GM12878 (cell line): ENCODE data around the gene TREML1. TPM values are rescaled to one million over a fixed set of nuclear protein-coding genes. Genes with fewer than 3 reads are reported as not detected.

Experiments used
- NFYB ChIP-seq: IDR thresholded peaks from 2 replicates; pipeline ENCODE4 v1.6.1; 2011; ENCODE audit warnings: low read depth, mild to moderate bottlenecking, low read length, improper control_type of control experiment, moderate library complexity; ENCODE audit not compliant: insufficient read depth
- polyA plus RNA-seq, 11 experiments: library from polyadenylated mRNA; depleted of rRNA in 4 of 11; unstranded in 6 of 11; stranded (reverse) in 5 of 11; fragments of >200 nt; fragmentation: Nextera tagmentation in 4 of 11; fragmentation: Illumina TruSeq in 1 of 11; extraction: Ambion mirVana in 4 of 11; extraction: Trizol in 1 of 11; gene quantifications; 1 replicate in 1 of 11; 2 replicates in 10 of 11; pipeline versions ENCODE4 v1.2.1 to v1.2.3, GENCODE V29; 2011 to 2016; ENCODE audit warnings: inconsistent platforms in 2 of 11, missing spikeins in 2 of 11, low read depth in 1 of 11
- total RNA-seq, 4 experiments: library from RNA; depleted of rRNA in 3 of 4; stranded (reverse); fragments of >200 nt in 3 of 4; fragmentation: Illumina TruSeq in 1 of 4; extraction: Trizol in 1 of 4; gene quantifications; 2 replicates each; pipeline versions ENCODE4 v1.2.1 to v1.2.3, GENCODE V29; 2013 to 2021
- TF ChIP-seq, protein P1 (sequence below), 3 experiments: IDR thresholded peaks in 2 of 3; conservative IDR thresholded peaks in 1 of 3; 2 replicates each; pipeline ENCODE4 v1.5.1; 2011; ENCODE audit warnings: low read depth in 3 of 3, low read length in 3 of 3, mild to moderate bottlenecking in 3 of 3, control low read depth in 2 of 3, moderate library complexity in 2 of 3, inconsistent platforms in 1 of 3, mixed read lengths in 1 of 3; ENCODE audit not compliant: control insufficient read depth in 2 of 3, insufficient read depth in 1 of 3; ENCODE audit errors: extremely low read depth in 1 of 3
- TF ChIP-seq, protein P2 (sequence below): fragments of 450-650 bp; conservative IDR thresholded peaks from 2 replicates; pipeline ENCODE4 v1.6.1; 2017; ENCODE audit warnings: mild to moderate bottlenecking, moderate library complexity
- TF ChIP-seq, protein P3 (sequence below): fragments of 450-650 bp; IDR thresholded peaks from 2 replicates; pipeline ENCODE4 v1.6.1; 2017; ENCODE audit warnings: low read depth, mild to moderate bottlenecking, moderate library complexity

Gene TREML1
- total and polyA plus RNA-seq, 10 of the 15 experiments (the other 5 are each of a cell fraction or from before 2014, with no cell fraction given): 0.21 TPM; not detected in 9

DNA sequence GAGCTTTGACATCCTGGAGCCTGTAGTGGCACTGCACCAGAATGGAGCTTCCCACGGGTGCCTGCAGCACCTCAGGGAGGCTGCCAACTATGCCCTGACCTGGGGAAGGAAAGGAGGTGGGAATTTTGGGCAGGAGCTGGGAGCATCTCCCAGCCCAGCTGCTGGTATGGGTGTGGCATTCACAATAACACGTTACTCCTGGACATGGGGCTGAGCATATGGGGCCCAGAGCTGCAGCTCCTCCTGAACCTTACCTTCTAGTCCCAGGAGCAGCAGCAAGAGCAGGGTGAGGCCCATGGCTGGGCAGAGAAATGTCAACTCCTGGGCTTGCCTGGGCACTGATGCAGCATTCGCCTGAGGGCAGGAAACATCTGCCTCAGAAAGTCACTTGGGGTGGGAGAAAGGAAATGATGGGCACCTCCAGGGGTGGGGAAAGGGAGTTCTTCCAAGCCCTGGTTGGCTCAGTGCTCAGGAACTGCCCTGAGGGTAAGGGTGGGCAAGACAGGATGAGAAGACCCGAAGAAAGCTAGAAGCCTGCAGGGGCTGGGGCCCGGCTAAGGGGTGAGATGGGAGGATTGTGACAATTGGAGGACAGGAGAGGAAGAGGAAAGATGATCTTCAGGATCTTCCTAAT lies at the start of gene TREML1 (continued):
- TF ChIP-seq, protein P1, sequence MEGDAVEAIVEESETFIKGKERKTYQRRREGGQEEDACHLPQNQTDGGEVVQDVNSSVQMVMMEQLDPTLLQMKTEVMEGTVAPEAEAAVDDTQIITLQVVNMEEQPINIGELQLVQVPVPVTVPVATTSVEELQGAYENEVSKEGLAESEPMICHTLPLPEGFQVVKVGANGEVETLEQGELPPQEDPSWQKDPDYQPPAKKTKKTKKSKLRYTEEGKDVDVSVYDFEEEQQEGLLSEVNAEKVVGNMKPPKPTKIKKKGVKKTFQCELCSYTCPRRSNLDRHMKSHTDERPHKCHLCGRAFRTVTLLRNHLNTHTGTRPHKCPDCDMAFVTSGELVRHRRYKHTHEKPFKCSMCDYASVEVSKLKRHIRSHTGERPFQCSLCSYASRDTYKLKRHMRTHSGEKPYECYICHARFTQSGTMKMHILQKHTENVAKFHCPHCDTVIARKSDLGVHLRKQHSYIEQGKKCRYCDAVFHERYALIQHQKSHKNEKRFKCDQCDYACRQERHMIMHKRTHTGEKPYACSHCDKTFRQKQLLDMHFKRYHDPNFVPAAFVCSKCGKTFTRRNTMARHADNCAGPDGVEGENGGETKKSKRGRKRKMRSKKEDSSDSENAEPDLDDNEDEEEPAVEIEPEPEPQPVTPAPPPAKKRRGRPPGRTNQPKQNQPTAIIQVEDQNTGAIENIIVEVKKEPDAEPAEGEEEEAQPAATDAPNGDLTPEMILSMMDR (IDR thresholded peaks at IDR 0.05 in 2 of 3, conservative IDR thresholded peaks at IDR 0.05 in 1 of 3; ENCODE audit: control insufficient read depth in 2 of 3, extremely low read depth in 1 of 3, insufficient read depth in 1 of 3, low read depth in 3 of 3, low read length in 3 of 3): no peak
- TF ChIP-seq, protein P2, sequence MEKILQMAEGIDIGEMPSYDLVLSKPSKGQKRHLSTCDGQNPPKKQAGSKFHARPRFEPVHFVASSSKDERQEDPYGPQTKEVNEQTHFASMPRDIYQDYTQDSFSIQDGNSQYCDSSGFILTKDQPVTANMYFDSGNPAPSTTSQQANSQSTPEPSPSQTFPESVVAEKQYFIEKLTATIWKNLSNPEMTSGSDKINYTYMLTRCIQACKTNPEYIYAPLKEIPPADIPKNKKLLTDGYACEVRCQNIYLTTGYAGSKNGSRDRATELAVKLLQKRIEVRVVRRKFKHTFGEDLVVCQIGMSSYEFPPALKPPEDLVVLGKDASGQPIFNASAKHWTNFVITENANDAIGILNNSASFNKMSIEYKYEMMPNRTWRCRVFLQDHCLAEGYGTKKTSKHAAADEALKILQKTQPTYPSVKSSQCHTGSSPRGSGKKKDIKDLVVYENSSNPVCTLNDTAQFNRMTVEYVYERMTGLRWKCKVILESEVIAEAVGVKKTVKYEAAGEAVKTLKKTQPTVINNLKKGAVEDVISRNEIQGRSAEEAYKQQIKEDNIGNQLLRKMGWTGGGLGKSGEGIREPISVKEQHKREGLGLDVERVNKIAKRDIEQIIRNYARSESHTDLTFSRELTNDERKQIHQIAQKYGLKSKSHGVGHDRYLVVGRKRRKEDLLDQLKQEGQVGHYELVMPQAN: no peak
- TF ChIP-seq, protein P3, sequence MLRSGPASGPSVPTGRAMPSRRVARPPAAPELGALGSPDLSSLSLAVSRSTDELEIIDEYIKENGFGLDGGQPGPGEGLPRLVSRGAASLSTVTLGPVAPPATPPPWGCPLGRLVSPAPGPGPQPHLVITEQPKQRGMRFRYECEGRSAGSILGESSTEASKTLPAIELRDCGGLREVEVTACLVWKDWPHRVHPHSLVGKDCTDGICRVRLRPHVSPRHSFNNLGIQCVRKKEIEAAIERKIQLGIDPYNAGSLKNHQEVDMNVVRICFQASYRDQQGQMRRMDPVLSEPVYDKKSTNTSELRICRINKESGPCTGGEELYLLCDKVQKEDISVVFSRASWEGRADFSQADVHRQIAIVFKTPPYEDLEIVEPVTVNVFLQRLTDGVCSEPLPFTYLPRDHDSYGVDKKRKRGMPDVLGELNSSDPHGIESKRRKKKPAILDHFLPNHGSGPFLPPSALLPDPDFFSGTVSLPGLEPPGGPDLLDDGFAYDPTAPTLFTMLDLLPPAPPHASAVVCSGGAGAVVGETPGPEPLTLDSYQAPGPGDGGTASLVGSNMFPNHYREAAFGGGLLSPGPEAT: no peak
- TF ChIP-seq NFYB: no peak
